Astrocyte of the cerebellum (primary cell): ENCODE measurements around the gene MARK2.

Source experiments
- DNase-seq: peaks from one replicate; pipeline ENCODE4 v3.0.0-alpha.2; 2011; ENCODE audit warnings: low read depth
- H3K4me3 ChIP-seq: 2 replicates; pipeline ENCODE4 v1.5.1; 2011; ENCODE audit warnings: mild to moderate bottlenecking, low read depth, low read length, moderate library complexity
- CTCF ChIP-seq: IDR thresholded peaks from 2 replicates; pipeline ENCODE4 v1.5.1; 2012; ENCODE audit warnings: low read length, low read depth, moderate library complexity, mild to moderate bottlenecking; ENCODE audit errors: missing control alignments
- in situ Hi-C: cut with HindIII; loops from 2 replicates; pipeline ENCODE4 v1.10.0; 2017; ENCODE audit warnings: low sequenced_read_pairs

MARK2 gene

GRCh38 chr11:63909591-63910506 is 70.9 kb downstream of the MARK2 start:
- no peak overlapping the region for H3K4me3 ChIP-seq
- TF ChIP-seq CTCF: no peak
- no peak for DNase-seq
- in situ Hi-C loops: no loop called here

GRCh38 chr11:63910675-63911074 is 71.8 kb downstream of the MARK2 start:
- TF ChIP-seq CTCF: no peak
- DNase-seq: no peak
- no peak overlapping the region for H3K4me3 ChIP-seq
- in situ Hi-C loops: no loop called here

GRCh38 chr11:63911440-63911839 is 72.5 kb downstream of the MARK2 start:
- no peak for TF ChIP-seq CTCF
- DNase-seq: no peak
- in situ Hi-C loops: no loop called here
- H3K4me3 ChIP-seq: no peak overlapping the region

GRCh38 chr11:63911876-63912275 is 73.0 kb downstream of the MARK2 start:
- no peak for DNase-seq
- no peak for TF ChIP-seq CTCF
- H3K4me3 ChIP-seq: no peak overlapping the region
- in situ Hi-C loops: no loop called here

GRCh38 chr11:63912678-63913077 is 73.8 kb downstream of the MARK2 start:
- in situ Hi-C loops: no loop called here

More at GRCh38 chr11:63912678-63913077, 73.8 kb downstream of the MARK2 start:
- TF ChIP-seq CTCF: no peak
- H3K4me3 ChIP-seq: no peak overlapping the region
- DNase-seq: no peak
